Peyer's patch (tissue), 4 donors: ENCODE data around the gene TRAK2. TPM values are rescaled to one million over a fixed set of nuclear protein-coding genes. Genes with fewer than 3 reads are reported as not detected.

Experiments used
- DNase-seq, 3 donors: peaks; one replicate each; pipeline ENCODE4 v3.0.0-alpha.2; 2017 to 2019
- H3K27ac ChIP-seq, 4 donors: fragments of 200-600 bp; sonication (generic); one replicate each; pipeline ENCODE4 v1.5.1; 2016 to 2019
- H3K27me3 ChIP-seq, 2 donors: fragments of 200-600 bp; sonication (generic); one replicate each; pipeline ENCODE4 v1.5.1; 2019
- H3K36me3 ChIP-seq, 3 donors: fragments of 200-600 bp; sonication (generic); one replicate each; pipeline ENCODE4 v1.5.1; 2016 to 2019
- H3K4me1 ChIP-seq, 4 donors: fragments of 200-600 bp; sonication (generic); one replicate each; pipeline ENCODE4 v1.5.1; 2016 to 2019
- H3K4me3 ChIP-seq, 4 donors: fragments of 200-600 bp; sonication (generic); 1 replicate in 3 of 4; 2 replicates in 1 of 4; pipeline ENCODE4 v1.5.1; 2016 to 2019; ENCODE audit warnings: mild to moderate bottlenecking in 1 of 4
- H3K9me3 ChIP-seq, 4 donors: fragments of 200-600 bp; sonication (generic); one replicate each; pipeline ENCODE4 v1.5.1; 2016 to 2019; ENCODE audit warnings: mild to moderate bottlenecking in 1 of 4
- POLR2A ChIP-seq, 2 donors: fragments of 450-650 bp; IDR thresholded peaks; one replicate each; pipeline ENCODE4 v1.5.1; 2017; ENCODE audit warnings: antibody characterized with exemption in 2 of 2, mild to moderate bottlenecking in 2 of 2, moderate library complexity in 2 of 2
- total RNA-seq, 4 donors: library from RNA; depleted of rRNA; stranded (reverse); fragments of >200 nt; gene quantifications; one replicate each; pipeline ENCODE4 v1.1.0, GENCODE V29; 2016
- TF ChIP-seq, protein P1 (sequence below), 6 experiments: fragments of 450-650 bp in 4 of 6; fragments of 200-600 bp in 2 of 6; sonication (generic) in 1 of 6; IDR thresholded peaks; one replicate each; pipeline ENCODE4 v1.5.1; 2017 to 2019; ENCODE audit warnings: antibody characterized with exemption in 6 of 6, mild to moderate bottlenecking in 3 of 6, moderate library complexity in 1 of 6

The TRAK2 gene
- total RNA-seq, 4 donors from 2014 or later: 31.2 to 69.3 (median 47.8) TPM

- Histone ChIP-seq H3K9me3 (no peaks in the 10 kb centered on the region), H3K27me3 (no peaks in the 10 kb centered on the region), H3K4me3 (no peak overlapping the region), H3K4me1 (peaks cover 0 to 45% (median 1%) of the 10 kb centered on the region in 4 donors), H3K36me3 (peaks cover 0 to 8% (median 0%) of the 10 kb centered on the region in 3 donors), H3K27ac (no peak overlapping the region)
- DNase-seq: no peak
- no peak for TF ChIP-seq POLR2A (IDR thresholded peaks at IDR 0.05)
- TF ChIP-seq, protein P1, sequence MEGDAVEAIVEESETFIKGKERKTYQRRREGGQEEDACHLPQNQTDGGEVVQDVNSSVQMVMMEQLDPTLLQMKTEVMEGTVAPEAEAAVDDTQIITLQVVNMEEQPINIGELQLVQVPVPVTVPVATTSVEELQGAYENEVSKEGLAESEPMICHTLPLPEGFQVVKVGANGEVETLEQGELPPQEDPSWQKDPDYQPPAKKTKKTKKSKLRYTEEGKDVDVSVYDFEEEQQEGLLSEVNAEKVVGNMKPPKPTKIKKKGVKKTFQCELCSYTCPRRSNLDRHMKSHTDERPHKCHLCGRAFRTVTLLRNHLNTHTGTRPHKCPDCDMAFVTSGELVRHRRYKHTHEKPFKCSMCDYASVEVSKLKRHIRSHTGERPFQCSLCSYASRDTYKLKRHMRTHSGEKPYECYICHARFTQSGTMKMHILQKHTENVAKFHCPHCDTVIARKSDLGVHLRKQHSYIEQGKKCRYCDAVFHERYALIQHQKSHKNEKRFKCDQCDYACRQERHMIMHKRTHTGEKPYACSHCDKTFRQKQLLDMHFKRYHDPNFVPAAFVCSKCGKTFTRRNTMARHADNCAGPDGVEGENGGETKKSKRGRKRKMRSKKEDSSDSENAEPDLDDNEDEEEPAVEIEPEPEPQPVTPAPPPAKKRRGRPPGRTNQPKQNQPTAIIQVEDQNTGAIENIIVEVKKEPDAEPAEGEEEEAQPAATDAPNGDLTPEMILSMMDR (IDR thresholded peaks at IDR 0.05): no peak
Measured at GRCh38 chr2:201401815-201402214, 49.4 kb downstream of the TRAK2 start.

GRCh38 chr2:201396595-201396994 is 54.7 kb downstream of the TRAK2 start:
- Histone ChIP-seq H3K4me3 (no peak overlapping the region), H3K36me3 (peaks cover 0 to 54% (median 0%) of the 10 kb centered on the region in 3 donors), H3K27me3 (no peaks in the 10 kb centered on the region), H3K9me3 (no peaks in the 10 kb centered on the region), H3K27ac (no peak overlapping the region), H3K4me1 (peaks cover 0 to 6% (median 0%) of the 10 kb centered on the region in 4 donors)
- TF ChIP-seq POLR2A (IDR thresholded peaks at IDR 0.05): no peak
- TF ChIP-seq, protein P1 (IDR thresholded peaks at IDR 0.05): no peak
- DNase-seq: no peak

DNA sequence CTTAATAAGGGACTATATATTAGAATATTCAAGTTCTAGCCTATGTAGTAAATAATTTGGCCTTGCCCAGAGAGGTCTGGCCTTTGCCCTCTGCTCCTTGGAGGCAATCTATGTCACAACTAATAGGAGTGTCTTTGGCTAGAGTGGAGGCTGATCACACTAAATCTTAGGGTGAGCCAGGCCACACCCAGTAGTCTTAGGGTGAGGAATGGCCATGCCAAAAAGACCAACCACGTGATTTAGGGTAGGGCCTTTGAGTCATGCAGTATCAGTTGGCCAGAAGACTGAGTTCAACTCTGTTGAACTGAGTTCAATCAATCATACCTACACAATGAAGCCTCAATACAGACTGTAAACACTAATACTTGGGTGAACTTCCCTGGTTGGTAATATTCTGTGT is 68.1 kb downstream of the TRAK2 start:
- Histone ChIP-seq H3K4me3 (no peak overlapping the region), H3K4me1 (peaks cover 0 to 16% (median 2%) of the 10 kb centered on the region in 4 donors), H3K27ac (peak overlapping the region in 1 of 4 donors; percentile 62), H3K36me3 (peaks cover 0 to 56% (median 0%) of the 10 kb centered on the region in 3 donors), H3K9me3 (no peaks in the 10 kb centered on the region), H3K27me3 (no peaks in the 10 kb centered on the region)
- DNase-seq: peak in 1 of 3 donors; percentile 62
- TF ChIP-seq, protein P1 (IDR thresholded peaks at IDR 0.05): no peak
- TF ChIP-seq POLR2A (IDR thresholded peaks at IDR 0.05): no peak

- Histone ChIP-seq H3K9me3 (no peaks in the 10 kb centered on the region), H3K4me3 (no peak overlapping the region), H3K36me3 (peaks cover 0 to 29% (median 0%) of the 10 kb centered on the region in 3 donors), H3K4me1 (peaks cover 0 to 5% (median 1%) of the 10 kb centered on the region in 4 donors), H3K27ac (no peak overlapping the region), H3K27me3 (no peaks in the 10 kb centered on the region)
- DNase-seq: no peak
- TF ChIP-seq, protein P1 (IDR thresholded peaks at IDR 0.05): no peak
- TF ChIP-seq POLR2A (IDR thresholded peaks at IDR 0.05): no peak
Measured at GRCh38 chr2:201378496-201379397, 72.5 kb downstream of the TRAK2 start.

GRCh38 chr2:201377218-201377617 is 74.0 kb downstream of the TRAK2 start:
- Histone ChIP-seq H3K4me3 (no peak overlapping the region), H3K36me3 (peaks cover 0 to 29% (median 0%) of the 10 kb centered on the region in 3 donors), H3K27me3 (no peaks in the 10 kb centered on the region), H3K9me3 (no peaks in the 10 kb centered on the region), H3K27ac (no peak overlapping the region), H3K4me1 (no peaks in the 10 kb centered on the region)
- TF ChIP-seq, protein P1 (IDR thresholded peaks at IDR 0.05): no peak
- TF ChIP-seq POLR2A (IDR thresholded peaks at IDR 0.05): no peak
- DNase-seq: no peak
